HEK293T (cell line): ENCODE results near the gene TTC9.

ENCODE experiments used
- ELF4 ChIP-seq: fragments of 450-650 bp; IDR thresholded peaks from 2 replicates; pipeline ENCODE4 v1.6.1; 2017; ENCODE audit warnings: antibody characterized with exemption
- FOXK2 ChIP-seq: fragments of 450-650 bp; IDR thresholded peaks from 2 replicates; pipeline ENCODE4 v1.6.1; 2016; ENCODE audit warnings: mild to moderate bottlenecking
- FOXM1 ChIP-seq: fragments of 450-650 bp; IDR thresholded peaks from 2 replicates; pipeline ENCODE4 v1.6.1; 2017; ENCODE audit warnings: mild to moderate bottlenecking, borderline replicate concordance
- HDGF ChIP-seq: fragments of 450-650 bp; IDR thresholded peaks from 2 replicates; pipeline ENCODE4 v1.6.1; 2017; ENCODE audit warnings: antibody characterized with exemption, borderline replicate concordance
- L3MBTL2 ChIP-seq: fragments of 450-650 bp; conservative IDR thresholded peaks from 2 replicates; pipeline ENCODE4 v1.6.1; 2016; ENCODE audit warnings: mild to moderate bottlenecking
- PKNOX1 ChIP-seq: fragments of 450-650 bp; IDR thresholded peaks from 2 replicates; pipeline ENCODE4 v1.6.1; 2016
- SP1 ChIP-seq: fragments of 450-650 bp; IDR thresholded peaks from 2 replicates; pipeline ENCODE4 v1.6.1; 2017
- SUZ12 ChIP-seq: fragments of 450-650 bp; IDR thresholded peaks from 2 replicates; pipeline ENCODE4 v1.6.1; 2016; ENCODE audit warnings: mild to moderate bottlenecking
- TARDBP ChIP-seq: fragments of 450-650 bp; IDR thresholded peaks from 2 replicates; pipeline ENCODE4 v1.6.1; 2016

- TF ChIP-seq SUZ12 = no peak
- TF ChIP-seq L3MBTL2 = no peak
- no peak for TF ChIP-seq PKNOX1
- no peak for TF ChIP-seq FOXM1
- TF ChIP-seq FOXK2 = no peak
- TF ChIP-seq HDGF = no peak
- no peak for TF ChIP-seq ELF4
- no peak for TF ChIP-seq TARDBP
- TF ChIP-seq SP1 = no peak
Measured at GRCh38 chr14:70640938-70641547, 673 bp upstream of the TTC9 start.
